ENCODE results near the gene ABCD4.

GRCh38 chr14:74302634-74303569 is at the start of gene ABCD4:
- peak; percentile 60 to 77 for TF ChIP-seq EP300 (IDR thresholded peaks at IDR 0.05)
- TF ChIP-seq POLR2A (IDR thresholded peaks at IDR 0.05), result peak in 1 of 2 donors; percentile 41
- TF ChIP-seq, protein P1, sequence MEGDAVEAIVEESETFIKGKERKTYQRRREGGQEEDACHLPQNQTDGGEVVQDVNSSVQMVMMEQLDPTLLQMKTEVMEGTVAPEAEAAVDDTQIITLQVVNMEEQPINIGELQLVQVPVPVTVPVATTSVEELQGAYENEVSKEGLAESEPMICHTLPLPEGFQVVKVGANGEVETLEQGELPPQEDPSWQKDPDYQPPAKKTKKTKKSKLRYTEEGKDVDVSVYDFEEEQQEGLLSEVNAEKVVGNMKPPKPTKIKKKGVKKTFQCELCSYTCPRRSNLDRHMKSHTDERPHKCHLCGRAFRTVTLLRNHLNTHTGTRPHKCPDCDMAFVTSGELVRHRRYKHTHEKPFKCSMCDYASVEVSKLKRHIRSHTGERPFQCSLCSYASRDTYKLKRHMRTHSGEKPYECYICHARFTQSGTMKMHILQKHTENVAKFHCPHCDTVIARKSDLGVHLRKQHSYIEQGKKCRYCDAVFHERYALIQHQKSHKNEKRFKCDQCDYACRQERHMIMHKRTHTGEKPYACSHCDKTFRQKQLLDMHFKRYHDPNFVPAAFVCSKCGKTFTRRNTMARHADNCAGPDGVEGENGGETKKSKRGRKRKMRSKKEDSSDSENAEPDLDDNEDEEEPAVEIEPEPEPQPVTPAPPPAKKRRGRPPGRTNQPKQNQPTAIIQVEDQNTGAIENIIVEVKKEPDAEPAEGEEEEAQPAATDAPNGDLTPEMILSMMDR (IDR thresholded peaks at IDR 0.05), result peak in 3 of 5 experiments; percentile 40 to 68 (median 50)
